CD4-positive, alpha-beta T cell treated with Interferon alpha-2 for 1 hour (primary cell): ENCODE results near the gene MVB12B.
"Not testable (repeated sequence)": the region's sequence is repeated elsewhere in the genome, so short reads cannot be mapped to it uniquely, and the experiment has no call there.

Experiments used
- DNase-seq, 2 donors: peaks; one replicate each; pipeline ENCODE4 v3.0.0-alpha.2; 2020 to 2022

Gene MVB12B

DNA sequence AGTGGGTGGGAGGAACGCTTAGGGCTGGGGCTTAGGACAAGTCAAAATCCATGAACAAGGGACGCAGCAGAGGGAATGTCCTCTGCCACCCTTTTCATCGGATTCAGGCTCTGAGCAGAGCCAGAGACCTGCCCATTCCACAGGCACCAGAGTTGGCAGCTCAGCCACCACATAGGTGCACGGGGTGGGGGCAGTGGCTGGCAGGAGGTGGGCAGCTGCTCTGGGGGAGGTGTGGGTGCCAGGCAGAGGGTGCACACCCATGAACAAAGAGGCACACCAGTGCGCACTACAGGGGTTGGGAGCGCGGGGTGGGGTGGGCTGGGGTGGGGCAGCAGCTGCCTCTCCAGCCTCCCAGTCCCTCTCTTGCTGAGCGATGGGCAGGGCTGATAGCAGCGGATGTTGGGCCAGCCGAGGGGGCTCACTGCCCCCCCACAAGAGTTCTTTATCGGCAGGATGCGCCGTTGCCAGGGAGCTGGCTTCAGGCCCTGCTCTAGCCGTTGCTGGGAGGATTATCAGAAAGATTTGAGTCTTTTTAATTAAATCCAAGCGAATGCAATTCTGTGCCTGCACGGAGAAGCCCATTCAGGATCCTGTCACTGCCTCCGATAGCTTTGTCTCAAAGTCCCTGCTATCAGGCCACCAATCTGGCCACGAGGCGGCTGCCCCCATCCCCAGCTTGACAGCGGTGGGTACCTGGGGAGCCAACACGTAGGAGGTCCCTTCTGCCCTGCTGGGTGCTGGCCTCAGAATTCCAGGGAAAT lies 222.8 kb downstream of the MVB12B start:
- no peak for DNase-seq

DNA sequence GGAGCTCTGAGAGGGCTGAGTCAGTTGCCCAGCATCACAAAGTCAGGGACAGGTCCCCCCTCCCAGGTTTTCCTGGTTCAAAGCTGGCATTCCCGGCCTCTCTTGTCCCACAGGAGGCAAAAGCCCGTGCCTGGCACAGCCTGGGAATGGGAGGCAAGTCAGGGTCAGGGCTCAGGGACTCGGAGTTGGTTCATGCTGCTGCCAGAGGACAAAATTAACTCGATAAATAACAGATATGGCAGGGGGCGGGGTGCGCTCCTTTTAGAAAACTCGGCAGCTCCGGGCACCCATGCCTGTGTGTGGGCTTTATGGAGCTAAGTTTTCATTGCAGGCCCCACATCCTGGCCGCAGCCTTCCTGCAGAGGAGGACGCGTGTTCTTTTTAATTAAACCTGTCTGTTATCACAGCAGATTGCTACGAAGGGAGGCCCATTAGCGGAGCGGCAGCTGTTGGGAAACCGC lies 224.3 kb downstream of the MVB12B start:
- no peak for DNase-seq

DNA sequence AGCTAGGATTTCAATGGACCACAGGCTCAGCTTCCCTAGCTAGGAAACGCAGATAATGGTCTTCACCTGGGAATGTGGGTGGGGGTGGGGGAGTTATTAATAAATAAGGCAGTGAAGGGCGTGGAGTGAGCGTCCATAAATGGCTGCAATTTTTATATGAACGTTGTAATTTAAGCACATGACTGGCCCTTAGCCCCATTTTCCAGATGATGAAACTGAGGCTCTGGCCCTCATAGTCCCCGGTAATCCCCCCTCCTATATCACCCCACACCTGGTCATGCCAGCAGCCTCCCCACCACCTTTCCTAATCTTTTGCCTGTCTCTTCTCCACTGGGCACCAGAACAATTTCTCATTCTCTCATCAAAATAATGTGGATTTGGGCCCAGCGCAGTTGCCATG lies 225.2 kb downstream of the MVB12B start:
- no peak for DNase-seq

DNA sequence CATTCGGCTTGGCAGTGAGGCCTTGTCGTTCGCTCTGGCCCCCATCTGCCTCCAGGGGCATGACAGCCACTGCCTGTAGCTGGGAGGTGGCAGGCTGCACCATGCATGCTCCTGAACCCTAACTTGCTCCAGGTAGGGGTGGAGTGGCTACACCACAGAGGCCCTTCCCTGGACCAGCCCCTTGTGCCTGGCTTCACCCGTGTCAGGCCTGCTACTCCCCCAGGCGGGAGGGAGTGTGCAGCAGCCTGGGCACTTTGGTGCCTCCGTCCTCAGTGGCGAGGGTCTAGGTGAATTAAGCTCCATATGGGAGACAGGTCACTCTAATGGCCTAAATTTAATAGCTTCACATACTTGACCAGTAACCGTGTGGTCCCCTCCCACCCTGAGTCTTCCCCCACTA lies 227.7 kb downstream of the MVB12B start:
- DNase-seq = no peak

DNA sequence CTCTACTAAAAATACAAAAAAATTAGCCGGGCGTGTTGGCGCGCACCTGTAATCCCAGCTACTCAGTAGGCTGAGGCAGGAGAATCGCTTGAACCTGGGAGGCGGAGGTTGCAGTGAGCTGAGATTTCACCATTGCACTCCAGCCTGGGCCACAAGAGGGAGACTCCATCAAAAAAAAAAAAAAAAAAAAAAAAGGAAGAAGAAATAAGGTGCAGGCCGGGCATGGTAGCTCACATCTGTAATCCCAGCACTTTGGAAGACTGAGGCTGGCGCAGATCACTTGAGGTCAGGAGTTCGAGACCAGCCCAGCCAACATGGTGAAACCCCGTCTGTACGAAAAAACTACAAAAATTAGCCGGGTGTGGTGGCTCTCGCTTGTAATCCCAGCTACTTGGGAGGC lies 228.8 kb downstream of the MVB12B start:
- not testable (repeated sequence) for DNase-seq
